ENCODE measurements around the gene HOXB1.

The HOXB1 gene

DNA sequence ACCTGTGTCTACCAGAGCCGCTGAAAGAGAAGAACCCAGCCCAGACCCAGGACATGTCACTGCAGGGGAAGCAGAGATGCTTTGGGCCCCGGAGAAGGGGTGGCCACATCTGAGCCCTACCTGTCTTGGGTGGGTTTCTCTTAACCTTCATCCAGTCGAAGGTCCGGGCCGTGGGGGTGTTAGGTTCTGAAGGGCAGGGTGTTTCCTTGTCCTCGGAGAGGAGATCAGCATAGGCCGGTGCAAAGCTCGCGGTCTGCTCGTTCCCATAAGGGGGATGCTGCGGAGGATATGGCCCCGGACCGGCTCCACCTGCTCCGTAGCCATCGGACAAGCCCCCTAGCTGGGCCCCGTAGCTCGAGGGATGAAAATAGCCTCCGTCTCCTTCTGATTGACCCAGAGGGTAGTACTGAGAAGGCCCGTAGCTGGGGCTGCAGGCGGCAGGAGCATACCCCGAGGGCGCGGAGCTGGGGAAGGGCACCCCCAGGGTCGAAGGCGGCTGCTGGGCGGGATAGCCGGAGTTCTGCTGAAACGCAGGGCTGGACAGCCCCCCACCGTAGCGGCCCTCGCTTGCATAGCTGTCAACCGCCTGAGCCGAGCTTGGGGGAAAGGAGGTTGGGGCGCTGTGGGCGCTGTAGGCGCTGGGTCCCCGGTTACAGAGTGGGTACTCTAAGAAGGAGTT is 464 bp downstream of the HOXB1 start:
- Mint-ChIP-seq H3K4me1 (ENCODE audit: low read depth) (peaks cover 9% of the 10 kb centered on the region), H3K36me3 (ENCODE audit: low read depth) (peaks cover 8% of the 10 kb centered on the region), H3K27ac (no peak overlapping the region), H3K4me3 (no peak overlapping the region), H3K27me3 (ENCODE audit: low read depth) (peaks cover 35% of the 10 kb centered on the region), H3K9me3 (no peaks in the 10 kb centered on the region)

DNA sequence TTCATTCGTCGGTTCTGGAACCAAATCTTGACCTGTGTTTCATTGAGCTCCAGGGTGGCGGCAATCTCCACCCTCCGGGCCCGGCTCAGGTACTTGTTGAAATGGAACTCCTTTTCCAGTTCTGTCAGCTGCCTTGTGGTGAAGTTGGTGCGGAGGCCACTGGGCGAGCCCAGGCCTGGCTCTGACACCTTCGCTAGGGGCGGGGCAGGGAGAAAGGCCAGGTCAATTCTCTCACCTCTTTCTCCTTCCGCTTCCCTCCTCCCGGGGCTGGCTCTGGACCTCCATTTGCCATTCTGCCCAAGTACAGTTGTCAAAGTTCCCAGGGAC is 1.2 kb downstream of the HOXB1 start:
- Mint-ChIP-seq H3K4me1 (ENCODE audit: low read depth) (peaks cover 9% of the 10 kb centered on the region), H3K27me3 (ENCODE audit: low read depth) (peaks cover 42% of the 10 kb centered on the region), H3K9me3 (no peaks in the 10 kb centered on the region), H3K36me3 (ENCODE audit: low read depth) (peaks cover 8% of the 10 kb centered on the region), H3K27ac (no peak overlapping the region), H3K4me3 (no peak overlapping the region)

DNA sequence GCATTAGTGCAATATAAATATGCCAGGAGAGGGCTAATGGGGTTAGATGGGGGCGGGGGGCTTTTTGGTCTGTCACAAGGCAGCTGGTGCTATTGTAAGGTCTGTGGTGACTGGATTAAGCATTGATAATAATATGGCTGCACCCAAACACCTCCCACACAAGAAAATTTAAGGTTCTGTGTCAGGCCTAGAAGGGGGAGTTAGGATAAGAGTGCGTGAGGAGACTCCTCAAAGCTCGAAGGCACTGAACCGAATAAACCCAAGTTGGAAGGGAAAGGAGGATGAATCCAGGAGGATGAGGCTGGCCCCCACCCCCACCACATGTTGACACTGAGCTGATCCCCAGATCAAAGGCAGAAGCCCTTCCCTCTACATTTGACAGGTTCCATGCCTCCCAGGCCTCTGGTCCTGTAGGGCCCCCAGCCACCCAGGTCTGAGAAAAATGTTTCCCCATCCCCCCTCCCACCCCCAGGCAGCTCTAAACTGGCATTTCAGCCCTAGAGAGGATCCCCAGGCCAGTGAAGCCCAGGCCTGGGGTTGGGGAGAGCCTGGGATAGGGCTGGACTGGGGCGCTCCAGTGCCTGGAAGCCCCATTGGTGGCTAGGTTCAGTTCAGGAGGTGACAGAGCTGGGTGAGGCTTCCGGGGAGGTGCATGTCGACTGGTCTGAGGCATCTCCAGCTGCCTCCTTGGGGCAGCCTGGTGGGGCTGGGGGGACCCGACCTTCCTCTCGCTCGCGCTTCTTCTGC is 1.7 kb downstream of the HOXB1 start:
- no peaks in the 10 kb centered on the region for H3K9me3 Mint-ChIP-seq
- H3K27me3 Mint-ChIP-seq (ENCODE audit: low read depth), result peaks cover 48% of the 10 kb centered on the region
- H3K36me3 Mint-ChIP-seq (ENCODE audit: low read depth), result peaks cover 8% of the 10 kb centered on the region
- no peak overlapping the region for H3K4me3 Mint-ChIP-seq
- H3K4me1 Mint-ChIP-seq (ENCODE audit: low read depth), result peaks cover 9% of the 10 kb centered on the region
- H3K27ac Mint-ChIP-seq, result no peak overlapping the region

DNA sequence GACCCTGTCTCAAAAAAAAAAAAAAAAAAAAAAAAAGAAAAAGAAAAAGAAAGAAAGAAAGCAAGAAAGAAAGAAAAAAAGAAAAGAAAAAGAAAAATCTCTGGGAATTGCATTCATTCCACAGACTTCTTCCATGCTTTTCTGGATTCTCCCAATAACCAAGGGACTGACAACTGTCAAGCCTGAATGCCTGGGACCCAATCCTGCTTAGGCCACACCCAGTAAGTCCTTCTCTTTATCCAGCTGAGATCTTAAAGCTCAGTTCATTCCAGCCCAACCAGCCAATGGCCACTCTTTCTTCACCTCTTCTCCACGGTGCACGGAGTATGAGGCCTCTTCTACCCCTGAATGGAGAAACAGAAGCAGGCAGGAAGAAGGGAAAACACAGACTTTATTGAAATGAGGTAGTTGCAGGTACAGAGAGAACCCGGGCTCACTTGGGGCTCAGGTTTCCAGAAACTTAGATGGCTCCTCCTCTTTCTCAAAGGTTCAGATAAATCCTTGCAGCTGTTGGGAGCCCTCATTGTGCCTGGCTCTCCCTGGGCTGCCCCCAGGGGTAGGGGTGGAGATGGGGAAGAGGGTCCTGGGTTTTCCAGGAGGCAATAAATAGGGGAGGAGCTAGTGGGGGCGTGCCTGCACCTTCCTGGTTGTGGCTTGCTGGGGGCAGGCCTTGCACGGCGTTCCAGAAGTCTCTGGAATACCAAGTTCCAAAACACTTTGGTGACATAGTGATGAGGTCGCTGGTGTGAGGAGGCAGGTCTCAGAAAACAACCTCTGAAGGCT is 2.5 kb downstream of the HOXB1 start:
- Mint-ChIP-seq H3K4me3 (no peak overlapping the region), H3K27me3 (ENCODE audit: low read depth) (peaks cover 55% of the 10 kb centered on the region), H3K36me3 (ENCODE audit: low read depth) (peaks cover 8% of the 10 kb centered on the region), H3K4me1 (ENCODE audit: low read depth) (peaks cover 9% of the 10 kb centered on the region), H3K9me3 (no peaks in the 10 kb centered on the region), H3K27ac (no peak overlapping the region)

DNA sequence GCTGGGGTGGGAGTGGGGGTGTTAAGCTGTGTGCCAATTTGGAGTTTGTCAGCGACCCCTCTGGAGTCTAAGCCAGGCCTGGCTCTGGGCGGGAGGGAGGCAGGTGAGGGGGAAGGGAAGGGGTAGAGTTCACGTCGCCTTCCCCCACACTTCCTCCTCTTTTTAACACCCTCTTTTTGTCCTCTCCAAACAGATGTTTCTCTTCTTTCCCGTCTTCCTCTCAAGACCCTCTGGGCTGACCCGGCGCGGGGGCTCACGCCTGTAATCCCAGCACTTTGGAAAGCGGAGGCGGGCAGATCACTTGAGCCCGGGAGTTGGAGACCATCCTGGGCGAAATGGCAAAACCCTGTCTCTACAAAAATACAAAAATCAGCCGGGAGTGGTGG is 3.3 kb downstream of the HOXB1 start:
- Mint-ChIP-seq H3K27ac (no peak overlapping the region), H3K4me3 (no peak overlapping the region), H3K4me1 (ENCODE audit: low read depth) (peaks cover 9% of the 10 kb centered on the region), H3K27me3 (ENCODE audit: low read depth) (peaks cover 60% of the 10 kb centered on the region), H3K36me3 (ENCODE audit: low read depth) (peaks cover 8% of the 10 kb centered on the region), H3K9me3 (no peaks in the 10 kb centered on the region)

DNA sequence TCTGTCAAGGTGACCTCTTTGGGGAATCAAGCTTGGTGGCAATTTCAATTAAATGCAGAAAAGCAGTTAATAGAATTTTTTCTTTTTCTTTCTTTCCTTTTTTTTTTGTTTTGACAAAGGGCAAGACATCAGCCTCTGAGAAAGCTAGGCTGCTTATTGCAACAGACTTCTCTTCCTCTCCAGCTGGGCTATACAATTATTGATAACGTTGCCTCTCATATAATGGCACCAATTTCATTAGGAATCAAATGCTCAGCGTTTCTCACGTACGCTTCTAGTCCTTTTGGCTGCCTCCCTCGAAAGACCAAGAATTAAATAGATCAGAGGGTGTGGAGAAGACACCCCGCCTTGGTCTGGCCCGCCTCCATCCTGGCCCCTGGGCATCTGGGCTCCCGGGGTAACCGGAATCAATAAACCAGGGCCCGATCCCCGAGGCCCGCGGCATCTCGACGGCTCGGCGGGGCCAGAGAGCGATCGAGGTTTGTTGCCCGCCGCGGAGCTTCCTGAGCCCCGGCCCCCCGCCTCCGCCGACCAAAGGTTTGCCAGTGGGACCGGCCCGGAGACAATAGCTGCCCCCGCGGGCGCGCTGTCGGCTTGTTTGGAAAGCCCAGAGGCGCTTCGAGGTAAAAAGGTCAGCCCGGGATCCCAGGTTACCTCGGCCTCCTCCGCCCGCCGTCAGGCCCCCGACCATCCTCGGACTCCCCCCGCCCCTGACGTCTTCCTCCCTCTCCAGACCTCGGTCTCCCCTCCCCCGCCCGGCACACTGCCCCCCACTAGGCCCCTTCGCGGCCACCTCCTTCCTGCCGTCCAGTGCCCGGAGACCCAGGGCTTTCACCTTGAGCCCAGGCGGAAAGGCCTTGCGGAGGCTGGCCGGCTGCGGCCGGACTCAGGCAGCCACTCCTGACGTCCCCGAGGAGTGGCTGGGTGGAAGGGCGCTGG is 3.9 kb downstream of the HOXB1 start:
- H3K9me3 Mint-ChIP-seq, result no peaks in the 10 kb centered on the region
- no peak overlapping the region for H3K4me3 Mint-ChIP-seq
- H3K27ac Mint-ChIP-seq, result no peak overlapping the region
- H3K27me3 Mint-ChIP-seq (ENCODE audit: low read depth), result peaks cover 63% of the 10 kb centered on the region
- peaks cover 10% of the 10 kb centered on the region for H3K36me3 Mint-ChIP-seq (ENCODE audit: low read depth)
- H3K4me1 Mint-ChIP-seq (ENCODE audit: low read depth), result peaks cover 10% of the 10 kb centered on the region

DNA sequence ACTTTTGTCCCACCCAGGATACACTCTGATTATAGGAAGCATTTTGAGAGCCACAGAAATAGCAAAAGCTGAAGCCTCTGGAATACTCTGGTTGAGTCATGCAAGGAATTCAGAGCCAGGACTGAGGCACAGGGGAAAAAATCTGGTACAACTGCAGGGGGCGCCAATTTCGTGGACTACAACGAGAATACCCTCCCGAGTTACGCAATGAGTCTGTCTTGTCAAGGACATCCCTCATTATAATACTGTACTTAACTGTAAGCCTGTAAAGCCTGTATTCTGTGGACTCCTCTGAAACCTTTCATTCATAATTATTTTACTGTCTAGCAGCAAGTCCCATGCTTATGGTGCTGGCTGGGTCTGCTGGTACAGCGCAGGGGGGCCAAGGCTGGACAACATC is 7.8 kb downstream of the HOXB1 start:
- Mint-ChIP-seq H3K9me3 (no peaks in the 10 kb centered on the region), H3K4me3 (no peak overlapping the region), H3K4me1 (ENCODE audit: low read depth) (peaks cover 11% of the 10 kb centered on the region), H3K27ac (no peak overlapping the region), H3K36me3 (ENCODE audit: low read depth) (peaks cover 12% of the 10 kb centered on the region), H3K27me3 (ENCODE audit: low read depth) (peaks cover 64% of the 10 kb centered on the region)

DNA sequence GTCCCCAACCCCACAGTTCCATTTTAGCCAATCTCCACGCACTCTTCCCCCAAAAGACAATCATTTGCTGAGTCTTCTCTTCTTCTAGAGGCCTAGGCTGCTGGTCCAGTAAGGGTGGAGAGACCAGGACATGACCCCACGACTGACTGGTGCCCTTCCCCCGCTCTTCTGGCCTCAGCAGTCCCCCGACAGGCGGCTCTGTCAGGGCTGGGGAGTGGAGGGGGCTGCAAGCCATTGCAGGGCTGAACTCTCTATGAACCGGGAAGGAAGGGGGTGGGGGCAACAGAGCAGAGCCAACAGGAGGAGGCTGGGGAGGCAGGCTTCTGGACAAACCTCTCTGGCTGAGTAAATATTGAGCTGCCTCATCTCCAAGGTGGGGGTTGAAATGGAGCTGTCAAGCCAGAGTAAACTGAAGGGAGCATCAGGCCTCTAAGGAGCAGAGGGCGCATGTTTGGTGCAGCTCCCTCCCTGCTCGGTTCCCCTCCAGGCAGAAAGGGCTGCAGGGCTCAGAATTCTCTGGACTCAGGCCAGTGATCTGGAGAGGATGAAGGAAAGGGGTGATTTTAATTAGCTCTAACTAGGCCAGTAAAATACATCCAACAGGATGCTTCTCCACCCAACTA is 8.7 kb downstream of the HOXB1 start:
- Mint-ChIP-seq H3K27me3 (ENCODE audit: low read depth) (peaks cover 68% of the 10 kb centered on the region), H3K4me3 (no peak overlapping the region), H3K27ac (no peak overlapping the region), H3K4me1 (ENCODE audit: low read depth) (peaks cover 14% of the 10 kb centered on the region), H3K9me3 (no peaks in the 10 kb centered on the region), H3K36me3 (ENCODE audit: low read depth) (peaks cover 12% of the 10 kb centered on the region)

DNA sequence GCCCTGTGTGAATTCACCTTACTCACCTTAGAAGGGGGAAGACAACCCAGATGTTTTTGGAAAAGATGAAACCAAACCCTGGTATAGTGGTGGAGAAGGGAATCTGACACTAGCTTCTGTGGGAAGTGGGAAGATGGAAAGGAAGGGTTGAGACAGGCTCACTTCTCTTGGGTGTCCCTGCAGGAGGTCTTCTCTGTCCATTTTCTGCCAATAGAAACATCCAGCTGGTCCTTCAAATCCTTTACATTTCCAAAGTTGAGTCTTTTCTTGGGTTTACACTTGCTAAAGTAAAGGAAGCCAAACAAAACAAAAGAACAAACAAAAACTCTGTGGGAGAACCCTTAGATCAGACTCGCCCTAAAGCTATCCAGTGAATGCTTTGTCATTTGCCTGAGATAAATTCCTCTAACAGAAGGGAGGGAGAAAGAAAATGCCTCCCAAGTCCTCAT is 10.2 kb downstream of the HOXB1 start:
- Mint-ChIP-seq H3K36me3 (ENCODE audit: low read depth) (peaks cover 4% of the 10 kb centered on the region), H3K4me3 (no peak overlapping the region), H3K9me3 (no peaks in the 10 kb centered on the region), H3K27ac (no peak overlapping the region), H3K4me1 (ENCODE audit: low read depth) (peaks cover 14% of the 10 kb centered on the region), H3K27me3 (ENCODE audit: low read depth) (peaks cover 69% of the 10 kb centered on the region)

DNA sequence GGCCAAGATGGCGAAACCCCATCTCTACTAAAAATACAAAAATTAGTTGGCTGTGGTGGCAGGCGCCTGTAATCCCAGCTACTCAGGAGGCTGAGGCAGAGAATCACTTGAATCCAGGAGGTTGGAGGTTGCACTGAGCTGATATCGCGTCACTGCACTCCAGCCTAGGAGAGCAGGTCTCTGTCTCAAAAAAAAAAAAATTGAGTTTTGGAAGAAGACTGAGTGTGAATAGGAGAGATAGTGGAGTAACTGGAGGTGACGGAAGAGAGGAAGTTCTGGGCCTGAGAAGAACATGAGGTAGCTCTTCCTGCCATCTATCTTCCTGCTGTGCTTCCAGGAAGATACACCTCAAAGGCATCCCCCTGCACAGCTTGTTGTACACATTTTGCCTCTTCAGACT is 11.4 kb downstream of the HOXB1 start:
- no peaks in the 10 kb centered on the region for H3K9me3 Mint-ChIP-seq
- H3K4me1 Mint-ChIP-seq (ENCODE audit: low read depth), result peaks cover 24% of the 10 kb centered on the region
- peaks cover 69% of the 10 kb centered on the region for H3K27me3 Mint-ChIP-seq (ENCODE audit: low read depth)
- H3K36me3 Mint-ChIP-seq (ENCODE audit: low read depth), result peaks cover 10% of the 10 kb centered on the region
- no peak overlapping the region for H3K4me3 Mint-ChIP-seq
- H3K27ac Mint-ChIP-seq, result peak overlapping the region; percentile 50

DNA sequence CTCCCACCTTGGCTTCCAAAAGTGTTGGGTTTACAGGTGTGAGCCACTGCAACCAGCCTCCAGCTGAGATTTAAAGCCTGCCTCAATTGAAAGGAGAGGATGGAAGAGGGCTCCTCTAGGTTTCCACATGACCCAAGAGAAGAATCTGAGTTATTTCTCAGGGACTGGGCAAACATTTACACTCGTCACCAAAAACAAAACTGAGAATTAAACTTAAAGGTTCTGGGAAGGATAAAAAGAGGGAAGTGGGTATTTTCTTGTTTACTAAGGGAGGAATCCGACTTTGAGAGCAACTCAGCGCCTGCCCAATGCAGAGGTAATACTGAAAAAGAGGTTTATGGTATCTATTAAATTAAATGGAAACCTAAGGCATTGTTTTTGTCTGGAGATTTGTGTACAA is 13.3 kb downstream of the HOXB1 start:
- peaks cover 15% of the 10 kb centered on the region for H3K36me3 Mint-ChIP-seq (ENCODE audit: low read depth)
- no peak overlapping the region for H3K4me3 Mint-ChIP-seq
- H3K9me3 Mint-ChIP-seq, result no peaks in the 10 kb centered on the region
- peaks cover 51% of the 10 kb centered on the region for H3K27me3 Mint-ChIP-seq (ENCODE audit: low read depth)
- no peak overlapping the region for H3K27ac Mint-ChIP-seq
- peaks cover 43% of the 10 kb centered on the region for H3K4me1 Mint-ChIP-seq (ENCODE audit: low read depth)

DNA sequence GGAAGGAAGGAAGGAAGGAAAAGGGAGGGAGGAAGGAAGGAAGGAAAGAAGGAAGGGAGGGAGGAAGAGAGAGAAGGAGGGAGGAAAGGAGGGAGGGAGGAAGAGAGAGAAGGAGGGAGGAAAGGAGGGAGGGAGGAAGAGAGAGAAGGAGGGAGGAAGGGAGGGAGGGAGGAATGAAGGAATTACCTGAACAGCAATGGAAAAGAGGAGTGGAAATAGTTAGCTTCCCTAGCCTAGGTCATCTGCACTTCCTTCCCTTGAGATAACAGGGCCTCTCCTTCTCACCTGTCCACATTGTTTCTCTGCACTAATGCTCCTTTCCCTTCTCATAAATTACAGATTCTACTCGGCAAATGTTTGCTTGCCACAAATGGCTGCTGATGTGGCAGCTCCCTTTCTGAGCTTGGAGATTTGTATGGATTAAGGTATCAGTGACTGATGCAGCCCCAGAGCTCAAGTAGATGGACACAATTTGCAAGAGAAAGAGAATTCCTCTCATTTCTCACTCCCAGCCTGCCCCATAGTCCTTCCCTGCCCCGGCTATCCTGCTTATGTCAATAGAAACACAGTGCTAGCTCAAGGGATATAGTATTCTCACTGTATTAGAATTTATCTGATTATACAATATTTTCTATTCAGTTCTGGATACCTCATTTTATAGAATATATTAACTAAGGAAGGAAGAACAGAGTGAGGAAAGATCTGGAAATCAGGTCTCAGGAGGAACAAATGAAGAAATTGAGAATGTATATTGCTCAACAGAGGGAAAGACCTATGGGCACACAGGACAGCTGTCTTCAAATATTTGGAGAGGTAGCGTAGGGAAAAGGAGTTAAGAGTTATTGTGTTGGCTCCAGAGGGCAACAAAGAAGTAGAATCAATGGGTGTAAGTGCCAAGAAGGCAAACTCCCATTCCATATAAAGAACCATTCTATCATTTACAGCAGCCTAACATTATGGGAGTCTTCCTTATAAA is 14.6 kb downstream of the HOXB1 start:
- H3K27ac Mint-ChIP-seq, result peak overlapping the region; percentile 53
- H3K27me3 Mint-ChIP-seq (ENCODE audit: low read depth), result peaks cover 43% of the 10 kb centered on the region
- no peaks in the 10 kb centered on the region for H3K9me3 Mint-ChIP-seq
- no peak overlapping the region for H3K4me3 Mint-ChIP-seq
- H3K36me3 Mint-ChIP-seq (ENCODE audit: low read depth), result peaks cover 10% of the 10 kb centered on the region
- peaks cover 50% of the 10 kb centered on the region for H3K4me1 Mint-ChIP-seq (ENCODE audit: low read depth)

DNA sequence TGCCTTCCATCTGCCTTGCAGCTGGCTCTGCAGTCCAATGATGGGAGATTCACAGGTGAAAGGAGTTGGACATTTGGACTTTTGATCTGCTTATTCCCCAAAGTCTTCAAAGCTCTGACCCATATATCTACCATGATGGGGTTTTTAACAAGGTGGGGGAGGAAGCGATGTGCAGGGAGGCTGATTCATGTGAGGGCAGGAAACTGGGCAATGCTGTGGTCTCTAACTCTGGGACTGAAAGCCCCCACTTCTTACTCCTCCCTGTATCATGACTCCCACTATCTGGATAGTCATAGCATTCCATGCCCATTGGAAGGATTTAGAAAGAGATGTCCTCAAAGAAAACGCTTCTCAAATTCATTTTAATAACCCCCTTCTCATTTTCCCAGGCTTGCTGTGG is 16.3 kb downstream of the HOXB1 start:
- Mint-ChIP-seq H3K27me3 (ENCODE audit: low read depth) (peaks cover 35% of the 10 kb centered on the region), H3K9me3 (no peaks in the 10 kb centered on the region), H3K27ac (no peak overlapping the region), H3K4me3 (no peak overlapping the region), H3K4me1 (ENCODE audit: low read depth) (peaks cover 55% of the 10 kb centered on the region), H3K36me3 (ENCODE audit: low read depth) (peaks cover 10% of the 10 kb centered on the region)
